AG09319 (cell line): ENCODE data around the gene MYO1D.

Experiments used
- DNase-seq: peaks from one replicate; pipeline ENCODE4 v3.0.0-alpha.2; 2010; ENCODE audit warnings: low read depth; ENCODE audit errors: extremely low read depth
- TF ChIP-seq, protein P1 (sequence below): IDR thresholded peaks from 2 replicates; pipeline ENCODE4 v1.5.1; 2011; ENCODE audit warnings: low read depth, mild to moderate bottlenecking, inconsistent platforms, low read length, moderate library complexity

The MYO1D gene

GRCh38 chr17:32551186-32551955, 325.6 kb downstream of the MYO1D start:
- TF ChIP-seq, protein P1, sequence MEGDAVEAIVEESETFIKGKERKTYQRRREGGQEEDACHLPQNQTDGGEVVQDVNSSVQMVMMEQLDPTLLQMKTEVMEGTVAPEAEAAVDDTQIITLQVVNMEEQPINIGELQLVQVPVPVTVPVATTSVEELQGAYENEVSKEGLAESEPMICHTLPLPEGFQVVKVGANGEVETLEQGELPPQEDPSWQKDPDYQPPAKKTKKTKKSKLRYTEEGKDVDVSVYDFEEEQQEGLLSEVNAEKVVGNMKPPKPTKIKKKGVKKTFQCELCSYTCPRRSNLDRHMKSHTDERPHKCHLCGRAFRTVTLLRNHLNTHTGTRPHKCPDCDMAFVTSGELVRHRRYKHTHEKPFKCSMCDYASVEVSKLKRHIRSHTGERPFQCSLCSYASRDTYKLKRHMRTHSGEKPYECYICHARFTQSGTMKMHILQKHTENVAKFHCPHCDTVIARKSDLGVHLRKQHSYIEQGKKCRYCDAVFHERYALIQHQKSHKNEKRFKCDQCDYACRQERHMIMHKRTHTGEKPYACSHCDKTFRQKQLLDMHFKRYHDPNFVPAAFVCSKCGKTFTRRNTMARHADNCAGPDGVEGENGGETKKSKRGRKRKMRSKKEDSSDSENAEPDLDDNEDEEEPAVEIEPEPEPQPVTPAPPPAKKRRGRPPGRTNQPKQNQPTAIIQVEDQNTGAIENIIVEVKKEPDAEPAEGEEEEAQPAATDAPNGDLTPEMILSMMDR: no peak
- DNase-seq: no peak

DNA sequence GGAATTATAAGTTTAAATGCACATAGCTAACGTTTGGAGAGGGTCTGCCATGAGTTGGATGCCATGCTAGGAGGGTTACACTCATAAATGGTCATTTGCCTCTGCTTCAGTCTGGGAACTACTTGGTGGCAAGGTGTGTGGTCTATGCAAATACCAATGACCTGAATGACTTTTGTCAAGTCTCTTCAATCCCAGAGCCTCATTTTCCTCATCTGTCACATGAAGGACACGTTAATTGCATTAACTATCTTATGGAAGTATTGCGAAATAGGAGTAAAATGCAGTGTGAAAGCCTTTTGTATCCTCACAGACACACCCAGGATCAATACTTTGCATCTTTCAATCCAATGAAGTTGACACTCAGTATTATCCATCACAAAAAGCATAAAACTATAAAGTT, 327.4 kb downstream of the MYO1D start:
- DNase-seq: no peak
- TF ChIP-seq, protein P1: no peak

DNA sequence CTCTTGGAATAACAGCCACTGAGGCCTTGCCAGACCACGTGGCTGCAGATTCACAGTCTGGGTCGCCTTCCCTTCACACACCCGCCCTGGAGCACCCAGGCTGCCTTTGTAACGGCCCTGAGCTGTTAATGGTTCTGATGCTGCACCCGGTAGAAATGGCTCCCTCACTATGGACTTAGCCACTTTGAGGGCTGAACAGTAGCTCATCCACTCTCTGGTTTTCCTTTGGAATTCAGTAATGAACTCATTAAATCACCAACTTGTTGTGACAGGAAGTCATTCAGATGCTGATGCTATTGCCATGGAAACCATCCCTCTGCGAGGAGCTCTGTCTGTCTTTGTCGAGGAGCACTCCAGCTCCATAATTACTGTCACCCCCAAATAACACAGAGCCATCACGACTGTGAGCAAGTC, 330.9 kb downstream of the MYO1D start:
- no peak for DNase-seq
- TF ChIP-seq, protein P1: no peak

DNA sequence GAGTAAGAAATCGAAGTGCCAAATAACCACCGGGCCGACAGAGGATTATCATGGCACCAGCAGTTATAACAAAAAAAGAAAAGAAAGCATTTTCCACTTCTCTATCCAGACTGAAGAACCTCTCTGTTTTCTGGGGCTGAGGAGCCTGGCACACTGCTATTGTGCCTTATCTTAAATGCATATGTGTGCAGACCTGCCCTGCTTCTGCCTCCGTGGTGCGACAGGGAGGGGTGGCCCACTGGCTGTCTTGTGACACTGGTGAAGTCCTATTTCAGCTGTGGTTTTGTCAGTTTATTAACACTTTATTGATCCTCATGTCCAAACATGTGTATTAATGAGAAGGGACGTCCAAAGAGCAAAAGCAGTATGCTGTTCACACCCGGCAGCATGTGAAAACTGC, 334.7 kb downstream of the MYO1D start:
- DNase-seq: no peak
- TF ChIP-seq, protein P1: no peak

GRCh38 chr17:32541640-32542039, 335.3 kb downstream of the MYO1D start:
- TF ChIP-seq, protein P1: no peak
- DNase-seq: no peak

DNA sequence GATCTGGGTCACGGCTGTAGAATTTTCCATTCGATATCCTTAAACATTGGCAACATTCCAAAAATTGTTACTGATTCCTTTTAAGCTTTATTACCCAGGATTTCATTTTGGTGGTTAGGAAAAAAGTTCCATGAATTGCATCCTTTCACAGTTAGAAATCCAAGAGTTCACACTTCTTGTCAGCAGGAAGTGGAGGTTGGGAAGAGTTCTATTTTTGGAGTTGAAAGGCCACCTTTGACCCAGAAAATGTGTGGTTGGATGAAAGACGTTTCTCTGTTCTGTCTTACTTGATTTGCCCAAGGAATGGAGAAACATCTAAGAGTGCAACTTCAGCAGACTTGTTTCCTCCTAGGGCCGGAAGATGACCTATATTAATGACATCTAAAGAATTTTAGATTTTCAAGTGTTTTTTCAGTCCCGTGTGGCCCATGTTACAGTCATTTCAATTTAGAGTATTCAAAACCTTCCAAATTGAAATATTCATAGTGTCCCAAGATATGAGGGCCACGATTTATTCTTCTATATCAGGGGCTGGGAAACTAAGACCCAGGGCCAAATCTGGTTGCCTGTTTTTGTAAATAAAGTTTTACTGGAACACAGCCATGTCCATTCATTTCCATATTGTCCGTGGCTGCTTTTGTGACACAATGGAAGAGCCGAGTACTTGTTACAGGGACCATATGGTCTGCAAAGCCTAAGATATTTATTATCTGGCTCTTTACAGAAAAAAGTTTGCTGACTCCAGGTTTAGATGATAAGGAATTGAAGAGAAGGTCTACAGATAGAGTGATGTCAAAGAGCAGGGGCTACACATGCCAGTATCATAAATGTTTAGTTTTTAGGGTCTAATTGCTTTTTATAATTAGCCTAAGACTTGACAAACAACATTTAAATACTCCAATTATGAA, 339.9 kb downstream of the MYO1D start:
- TF ChIP-seq, protein P1: no peak
- DNase-seq: no peak

- TF ChIP-seq, protein P1: no peak
- DNase-seq: no peak
Measured at GRCh38 chr17:32533296-32533695, 343.6 kb downstream of the MYO1D start.
